ENCODE data around the gene SSR1. TPM values are rescaled to one million over a fixed set of nuclear protein-coding genes. Genes with fewer than 3 reads are reported as not detected.
A peak's percentile ranks its signal among the peaks of the same experiment; 100 is the strongest.
"Not testable (repeated sequence)": the region's sequence is repeated elsewhere in the genome, so short reads cannot be mapped to it uniquely, and the experiment has no call there.

The SSR1 gene
- total RNA-seq, 1 donor from 2014 or later: 52.9 TPM

- DNase-seq (ENCODE audit: low read depth in 2 of 2): no peak
These were observed 30.7 kb downstream of the SSR1 start for GRCh38 chr6:7282097-7282906.

- no peak for DNase-seq (ENCODE audit: low read depth in 2 of 2)
These were observed 36.8 kb downstream of the SSR1 start for GRCh38 chr6:7276199-7276524.

GRCh38 chr6:7274525-7274924 lies 38.5 kb downstream of the SSR1 start:
- DNase-seq (ENCODE audit: low read depth in 2 of 2): not testable (repeated sequence)

GRCh38 chr6:7273709-7274108 lies 39.3 kb downstream of the SSR1 start:
- no peak for DNase-seq (ENCODE audit: low read depth in 2 of 2)

GRCh38 chr6:7271205-7271534 lies 41.8 kb downstream of the SSR1 start:
- no peak for DNase-seq (ENCODE audit: low read depth in 2 of 2)

- DNase-seq (ENCODE audit: low read depth in 2 of 2): no peak
These were observed 42.4 kb downstream of the SSR1 start for GRCh38 chr6:7270320-7271204.

GRCh38 chr6:7269816-7270215 lies 43.2 kb downstream of the SSR1 start:
- DNase-seq (ENCODE audit: low read depth in 2 of 2): no peak

GRCh38 chr6:7268816-7269555 lies 44.0 kb downstream of the SSR1 start:
- no peak for DNase-seq (ENCODE audit: low read depth in 2 of 2)

- DNase-seq (ENCODE audit: low read depth in 2 of 2): no peak
These were observed 44.6 kb downstream of the SSR1 start for GRCh38 chr6:7268362-7268761.

- peak in 1 of 2 donors; percentile 80 for DNase-seq (ENCODE audit: low read depth in 2 of 2)
These were observed 45.4 kb downstream of the SSR1 start for GRCh38 chr6:7267466-7268091.

GRCh38 chr6:7267071-7267465 lies 45.9 kb downstream of the SSR1 start:
- DNase-seq (ENCODE audit: low read depth in 2 of 2): no peak

GRCh38 chr6:7265385-7265726 lies 47.6 kb downstream of the SSR1 start:
- DNase-seq (ENCODE audit: low read depth in 2 of 2): not testable (repeated sequence)

GRCh38 chr6:7264686-7265384 lies 48.2 kb downstream of the SSR1 start:
- no peak for DNase-seq (ENCODE audit: low read depth in 2 of 2)

- DNase-seq (ENCODE audit: low read depth in 2 of 2): no peak
These were observed 49.0 kb downstream of the SSR1 start for GRCh38 chr6:7264041-7264440.

- not testable (repeated sequence) for DNase-seq (ENCODE audit: low read depth in 2 of 2)
These were observed 49.5 kb downstream of the SSR1 start for GRCh38 chr6:7263519-7263805.

- DNase-seq (ENCODE audit: low read depth in 2 of 2): no peak
These were observed 50.1 kb downstream of the SSR1 start for GRCh38 chr6:7262746-7263518.

GRCh38 chr6:7261852-7262461 lies 51.0 kb downstream of the SSR1 start:
- DNase-seq (ENCODE audit: low read depth in 2 of 2): no peak

GRCh38 chr6:7261032-7261841 lies 51.8 kb downstream of the SSR1 start:
- DNase-seq (ENCODE audit: low read depth in 2 of 2): peak; percentile 73 to 90

- no peak for DNase-seq (ENCODE audit: low read depth in 2 of 2)
These were observed 52.5 kb downstream of the SSR1 start for GRCh38 chr6:7260291-7261031.

Measured in dermis microvascular lymphatic vessel endothelial cell (primary cell).